Measurements from ENCODE around the gene CRAT.
"Not testable (repeated sequence)": the region's sequence is repeated elsewhere in the genome, so short reads cannot be mapped to it uniquely, and the experiment has no call there.

Gene CRAT

DNA sequence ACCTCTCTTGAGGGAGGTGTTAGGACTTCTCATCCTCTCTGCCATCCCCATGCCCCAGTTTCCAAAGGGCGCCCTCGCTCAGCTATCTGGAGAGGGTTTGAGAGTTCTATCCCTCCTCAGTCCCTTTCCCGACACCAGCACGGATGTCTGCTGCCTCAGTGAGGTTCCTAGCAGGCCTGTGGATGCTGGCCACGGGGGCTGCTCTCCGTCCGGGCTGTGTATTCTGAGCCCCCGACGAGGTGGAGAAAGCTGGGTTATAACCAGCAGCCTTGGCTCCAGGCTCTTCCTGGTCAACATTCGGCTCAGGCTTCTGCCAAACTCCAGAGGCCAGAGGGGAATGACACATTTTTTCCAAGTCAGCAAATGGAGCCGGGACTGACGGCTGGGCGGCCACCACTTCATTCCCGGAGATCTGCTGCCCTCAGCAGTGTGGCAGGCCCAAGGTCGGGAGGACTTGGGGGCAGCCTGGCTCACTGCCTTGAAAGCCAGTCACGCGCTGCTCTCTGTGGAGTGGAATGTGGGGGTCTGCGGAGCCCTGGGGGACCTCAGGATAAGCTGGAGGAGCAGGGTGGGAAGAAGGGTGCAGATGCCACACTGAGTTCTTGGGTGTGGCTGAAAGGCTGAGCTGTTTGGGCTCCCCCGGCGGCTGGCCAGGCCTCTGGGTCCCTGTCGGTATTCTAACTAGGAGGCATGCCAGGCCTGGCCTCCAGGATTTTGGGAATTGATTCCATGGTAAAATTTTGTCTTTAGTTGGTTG is 28.1 kb upstream of the CRAT start:
- DNase-seq (ENCODE audit: low spot score): peak; percentile 35
- FAIRE-seq: no peak

- DNase-seq (ENCODE audit: low spot score): no peak
- no peak for FAIRE-seq
Observed at GRCh38 chr9:129138144-129138462, 27.5 kb upstream of the CRAT start.

- DNase-seq (ENCODE audit: low spot score): no peak
Observed at GRCh38 chr9:129137292-129138143, 26.9 kb upstream of the CRAT start.

DNA sequence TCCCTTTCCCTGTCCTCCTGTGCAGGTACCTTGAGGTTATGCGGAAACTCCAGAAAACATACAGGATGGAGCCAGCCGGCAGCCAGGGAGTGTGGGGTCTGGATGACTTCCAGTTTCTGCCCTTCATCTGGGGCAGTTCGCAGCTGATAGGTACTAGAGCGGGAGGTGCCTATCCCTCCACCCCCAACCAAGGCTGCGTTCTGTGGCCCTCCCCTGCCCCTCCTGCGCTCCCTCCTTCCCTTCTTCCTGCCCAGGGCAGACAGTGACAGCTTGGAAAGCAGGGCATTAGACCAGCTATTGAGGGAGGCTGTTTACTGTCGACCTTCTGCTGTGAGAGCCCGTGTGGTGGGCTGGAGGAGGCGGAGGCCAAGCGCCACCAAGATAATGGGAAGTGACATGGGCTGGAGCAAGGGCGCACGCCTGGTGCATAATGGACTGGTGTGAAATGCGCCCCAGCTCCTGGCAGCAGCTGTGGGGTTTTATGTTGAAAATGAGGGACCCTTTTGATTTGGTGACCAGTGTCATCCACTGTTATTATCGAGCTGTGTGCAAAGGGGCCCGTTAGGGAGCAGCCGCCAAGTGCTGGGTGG is 25.9 kb upstream of the CRAT start:
- DNase-seq (ENCODE audit: low spot score) (no peak), FAIRE-seq (no peak)

More at GRCh38 chr9:129137292-129138143, 26.9 kb upstream of the CRAT start:
- FAIRE-seq: no peak

DNA sequence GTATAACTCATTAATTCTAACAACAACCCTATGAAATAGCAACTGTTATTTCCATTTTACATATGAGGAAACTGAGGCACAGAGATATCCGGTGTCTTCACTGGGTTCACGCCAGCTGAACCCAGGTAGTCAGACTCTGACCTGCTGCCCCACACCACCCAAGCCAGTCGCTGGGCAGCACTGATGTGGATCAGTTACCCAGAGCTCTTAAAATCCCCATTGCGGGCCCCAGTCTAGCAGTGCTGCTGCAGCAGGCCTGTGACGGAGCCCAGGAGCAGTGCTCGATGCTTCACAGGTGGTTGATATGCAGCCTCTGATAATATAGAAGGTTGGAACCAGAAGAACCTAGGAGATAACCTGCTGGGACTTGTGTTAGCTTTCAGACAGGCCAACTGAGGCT is 24.9 kb upstream of the CRAT start:
- DNase-seq (ENCODE audit: low spot score) (no peak), FAIRE-seq (no peak)

- DNase-seq (ENCODE audit: low spot score) (no peak), FAIRE-seq (no peak)
Observed at GRCh38 chr9:129133082-129133481, 22.5 kb upstream of the CRAT start.

GRCh38 chr9:129131300-129132145 is 20.9 kb upstream of the CRAT start:
- no peak for FAIRE-seq
- peak; percentile 49 for DNase-seq (ENCODE audit: low spot score)

DNA sequence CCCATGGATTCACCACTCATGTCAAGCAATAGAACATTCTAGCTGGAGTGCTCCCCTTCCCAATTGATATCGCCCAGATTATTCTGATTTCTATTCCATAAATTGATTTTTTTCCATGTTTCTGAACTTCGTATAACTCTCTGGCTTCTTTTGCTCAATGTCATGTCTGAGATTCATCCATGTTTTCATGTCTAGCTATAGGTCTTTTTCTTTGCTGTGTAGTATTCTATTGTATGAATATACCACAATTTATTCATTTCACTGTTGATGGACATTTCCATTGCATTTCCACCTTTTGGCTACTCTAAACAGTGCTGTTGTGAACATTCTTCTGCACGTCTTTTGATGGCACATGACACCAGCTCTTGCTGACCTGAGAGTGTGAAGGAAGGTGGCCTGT is 20.2 kb upstream of the CRAT start:
- FAIRE-seq: no peak
- DNase-seq (ENCODE audit: low spot score): no peak

DNA sequence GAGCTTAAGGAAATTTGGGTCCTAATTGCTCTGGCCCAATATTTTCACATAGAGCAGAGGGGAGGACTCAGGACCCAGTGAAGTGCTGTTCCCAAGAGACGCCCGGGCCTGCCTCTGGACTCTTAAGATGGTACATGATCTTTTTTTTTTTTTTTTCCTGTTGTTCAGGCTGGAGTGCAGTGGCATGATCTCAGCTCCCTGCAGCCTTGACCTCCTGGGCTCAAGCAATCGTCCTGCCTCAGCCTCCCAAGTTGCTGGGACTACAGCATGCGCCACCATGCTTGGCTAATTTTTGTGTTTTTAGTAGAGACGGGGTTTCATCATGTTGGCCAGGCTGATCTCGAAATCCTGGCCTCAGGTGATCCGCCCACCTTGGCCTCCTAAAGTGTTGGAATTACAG is 19.7 kb upstream of the CRAT start:
- DNase-seq (ENCODE audit: low spot score); FAIRE-seq: not testable (repeated sequence)

GRCh38 chr9:129128689-129129088 is 18.1 kb upstream of the CRAT start:
- DNase-seq (ENCODE audit: low spot score) (no peak), FAIRE-seq (no peak)

- DNase-seq (ENCODE audit: low spot score) (no peak), FAIRE-seq (no peak)
Observed at GRCh38 chr9:129126749-129127618, 16.4 kb upstream of the CRAT start.

DNA sequence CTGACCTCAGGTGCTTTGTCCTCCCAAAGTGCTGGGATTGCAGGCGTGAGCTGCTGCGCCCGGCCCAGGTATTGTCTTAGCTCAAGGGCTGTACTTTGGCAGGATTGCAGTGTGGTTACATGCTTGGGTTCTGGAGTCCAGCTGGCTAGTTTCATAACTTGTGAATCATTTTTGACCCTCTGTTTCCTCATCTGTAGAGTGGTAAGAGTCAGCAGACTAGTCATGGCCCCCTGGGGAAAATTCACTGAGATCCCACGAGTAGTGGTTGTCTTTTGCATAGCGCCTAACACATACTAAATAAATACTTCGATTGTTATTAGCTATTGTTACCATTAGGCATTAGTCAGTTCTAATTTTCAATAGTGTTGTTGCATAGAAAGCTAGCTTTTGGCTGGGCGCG is 14.9 kb upstream of the CRAT start:
- DNase-seq (ENCODE audit: low spot score) (peak; percentile 86), FAIRE-seq (peak; percentile 89)

DNA sequence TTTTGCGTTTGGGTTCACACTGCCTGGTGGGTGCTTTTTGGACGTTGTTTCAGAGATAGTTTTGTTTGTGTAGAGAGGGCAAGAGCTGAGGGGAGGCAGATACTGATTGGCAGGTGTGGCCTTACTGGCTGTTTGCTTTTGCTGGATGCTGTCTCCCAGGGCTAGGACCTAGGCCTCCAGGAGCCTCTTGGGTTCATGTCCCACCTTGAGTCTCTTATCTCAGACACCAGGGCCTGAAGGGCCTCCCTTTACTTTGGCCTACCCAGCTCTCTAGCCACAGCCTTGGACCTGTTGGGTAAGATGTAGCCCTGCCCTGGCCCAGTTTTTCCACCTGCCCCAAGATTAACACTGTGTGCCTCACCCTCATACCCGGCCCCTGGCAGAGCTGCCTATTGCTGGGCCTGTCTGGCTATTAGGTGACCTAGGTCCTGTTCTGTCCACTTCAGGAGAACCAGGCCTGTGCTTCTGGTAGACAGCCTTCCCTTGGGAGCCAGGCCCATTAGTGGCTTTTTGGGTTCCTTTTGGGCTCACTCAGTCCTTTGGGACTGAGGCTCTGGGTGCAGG is 14.0 kb upstream of the CRAT start:
- DNase-seq (ENCODE audit: low spot score) (no peak), FAIRE-seq (no peak)

DNA sequence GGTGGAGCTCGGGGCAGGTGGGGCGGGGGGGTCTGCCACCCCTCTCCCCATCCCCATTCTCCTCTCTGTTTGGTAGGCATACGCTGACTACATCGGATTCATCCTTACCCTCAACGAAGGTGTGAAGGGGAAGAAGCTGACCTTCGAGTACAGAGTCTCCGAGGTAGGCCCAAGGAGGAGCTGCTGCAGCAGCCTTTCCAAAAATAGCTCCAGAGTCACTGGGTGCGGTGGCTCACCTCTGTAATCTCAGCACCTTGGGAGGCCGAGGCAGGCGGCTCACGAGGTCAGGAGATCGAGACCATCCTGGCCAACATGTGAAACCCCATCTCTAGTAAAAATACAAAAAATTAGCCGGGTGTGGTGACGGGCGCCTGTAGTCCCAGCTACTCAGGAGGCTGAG is 12.4 kb upstream of the CRAT start:
- DNase-seq (ENCODE audit: low spot score); FAIRE-seq: not testable (repeated sequence)

- DNase-seq (ENCODE audit: low spot score) (no peak), FAIRE-seq (no peak)
Observed at GRCh38 chr9:129122133-129122532, 11.5 kb upstream of the CRAT start.

DNA sequence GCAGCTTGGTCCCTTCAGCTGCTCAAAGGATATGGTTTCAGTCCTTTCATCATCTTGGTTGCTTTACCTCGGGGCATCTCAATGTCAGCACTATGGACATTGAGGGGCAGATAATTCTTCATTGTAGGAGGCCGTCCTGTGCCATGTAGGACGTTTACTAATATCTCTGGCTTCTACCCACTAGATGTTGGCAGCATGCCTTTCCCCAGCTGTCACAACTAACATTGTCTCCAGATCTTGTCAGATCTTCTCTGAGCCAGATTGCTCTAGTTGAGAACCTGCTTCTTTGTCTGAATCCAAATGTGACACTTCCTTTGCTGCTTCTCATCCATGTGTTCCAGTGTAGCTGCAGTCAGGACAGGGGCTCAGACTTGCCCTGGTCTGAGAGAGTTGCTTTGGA is 10.9 kb upstream of the CRAT start:
- FAIRE-seq: no peak

DNA sequence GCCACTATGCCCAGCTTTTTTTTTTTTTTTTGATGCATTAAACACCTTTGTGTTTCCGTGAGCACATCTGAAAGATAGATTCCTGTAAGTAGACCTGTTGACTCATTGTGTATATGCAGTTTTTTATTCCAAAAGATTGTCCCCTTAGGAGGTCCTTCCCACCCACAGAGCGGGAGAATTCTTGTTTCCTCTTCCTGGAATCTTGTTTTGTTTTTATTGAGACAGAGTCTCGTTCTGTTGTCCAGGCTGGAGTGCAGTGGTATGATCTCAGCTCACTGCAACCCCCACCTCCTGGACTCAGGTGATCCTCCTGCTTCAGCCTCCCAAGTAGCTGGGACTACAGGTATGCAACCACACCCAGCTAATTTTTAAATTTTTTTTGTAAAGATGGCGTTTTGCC is 8.2 kb upstream of the CRAT start:
- no peak for DNase-seq (ENCODE audit: low spot score)
- FAIRE-seq: no peak

More for the DNA sequence above, 10.9 kb upstream of the CRAT start:
- no peak for DNase-seq (ENCODE audit: low spot score)

GRCh38 chr9:129113645-129114304 is 3.2 kb upstream of the CRAT start:
- FAIRE-seq (no peak), DNase-seq (ENCODE audit: low spot score) (no peak)

DNA sequence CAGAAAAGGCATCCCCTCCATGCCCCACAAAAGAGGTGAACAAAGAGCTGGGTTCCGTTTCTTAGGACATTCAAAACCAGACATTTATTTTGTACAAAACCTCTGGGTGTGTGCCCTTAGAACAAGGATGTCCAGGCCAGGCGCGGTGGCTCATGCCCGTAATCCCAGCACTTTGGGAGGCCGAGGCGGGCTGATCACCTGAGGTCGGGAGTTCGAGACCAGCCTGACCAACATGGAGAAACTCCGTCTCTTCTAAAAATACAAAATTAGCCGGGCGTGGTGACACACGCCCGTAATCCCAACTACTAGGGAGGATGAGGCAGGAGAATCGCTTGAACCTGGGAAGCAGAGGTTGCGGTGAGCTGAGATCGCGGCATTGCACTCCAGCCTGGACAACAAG is 1.9 kb upstream of the CRAT start:
- FAIRE-seq; DNase-seq (ENCODE audit: low spot score): not testable (repeated sequence)

All from RCC 7860 (cell line).